ENCODE measurements around the gene LAMB1. TPM values are rescaled to one million over a fixed set of nuclear protein-coding genes. Genes with fewer than 3 reads are reported as not detected.

Gene LAMB1
- total RNA-seq, 1 donor from 2014 or later: 245 TPM

- Histone ChIP-seq H3K4me3 (ENCODE audit: low read depth, low read length) (no peak overlapping the region), H3K36me3 (ENCODE audit: control insufficient read depth, insufficient read depth, low read length) (no peaks in the 10 kb centered on the region), H3K27me3 (ENCODE audit: control insufficient read depth, insufficient read depth, low read length) (no peaks in the 10 kb centered on the region)
- TF ChIP-seq CTCF (IDR thresholded peaks at IDR 0.05; ENCODE audit: insufficient read depth, low read length, poor library complexity, severe bottlenecking): no peak
- no peak for DNase-seq (ENCODE audit: low read depth)
Measured at GRCh38 chr7:107913851-107914250, 89.1 kb downstream of the LAMB1 start.

GRCh38 chr7:107911981-107912380 is 91.0 kb downstream of the LAMB1 start:
- no peak for DNase-seq (ENCODE audit: low read depth)
- TF ChIP-seq CTCF (IDR thresholded peaks at IDR 0.05; ENCODE audit: insufficient read depth, low read length, poor library complexity, severe bottlenecking): no peak
- H3K4me3 ChIP-seq (ENCODE audit: low read depth, low read length): no peak overlapping the region
- H3K36me3 ChIP-seq (ENCODE audit: control insufficient read depth, insufficient read depth, low read length): no peaks in the 10 kb centered on the region
- H3K27me3 ChIP-seq (ENCODE audit: control insufficient read depth, insufficient read depth, low read length): no peaks in the 10 kb centered on the region

GRCh38 chr7:107909445-107909844 is 93.5 kb downstream of the LAMB1 start:
- Histone ChIP-seq H3K27me3 (ENCODE audit: control insufficient read depth, insufficient read depth, low read length) (no peaks in the 10 kb centered on the region), H3K4me3 (ENCODE audit: low read depth, low read length) (no peak overlapping the region), H3K36me3 (ENCODE audit: control insufficient read depth, insufficient read depth, low read length) (no peaks in the 10 kb centered on the region)
- DNase-seq (ENCODE audit: low read depth): no peak
- no peak for TF ChIP-seq CTCF (IDR thresholded peaks at IDR 0.05; ENCODE audit: insufficient read depth, low read length, poor library complexity, severe bottlenecking)

GRCh38 chr7:107907790-107908189 is 95.2 kb downstream of the LAMB1 start:
- no peak for DNase-seq (ENCODE audit: low read depth)
- no peak overlapping the region for H3K4me3 ChIP-seq (ENCODE audit: low read depth, low read length)
- no peak for TF ChIP-seq CTCF (IDR thresholded peaks at IDR 0.05; ENCODE audit: insufficient read depth, low read length, poor library complexity, severe bottlenecking)
- no peaks in the 10 kb centered on the region for H3K36me3 ChIP-seq (ENCODE audit: control insufficient read depth, insufficient read depth, low read length)
- no peaks in the 10 kb centered on the region for H3K27me3 ChIP-seq (ENCODE audit: control insufficient read depth, insufficient read depth, low read length)

GRCh38 chr7:107902381-107902780 is 100.6 kb downstream of the LAMB1 start:
- DNase-seq (ENCODE audit: low read depth): no peak
- H3K4me3 ChIP-seq (ENCODE audit: low read depth, low read length): no peak overlapping the region
- TF ChIP-seq CTCF (IDR thresholded peaks at IDR 0.05; ENCODE audit: insufficient read depth, low read length, poor library complexity, severe bottlenecking): no peak
- H3K27me3 ChIP-seq (ENCODE audit: control insufficient read depth, insufficient read depth, low read length): no peaks in the 10 kb centered on the region
- no peaks in the 10 kb centered on the region for H3K36me3 ChIP-seq (ENCODE audit: control insufficient read depth, insufficient read depth, low read length)

GRCh38 chr7:107900496-107901015 is 102.4 kb downstream of the LAMB1 start:
- no peaks in the 10 kb centered on the region for H3K36me3 ChIP-seq (ENCODE audit: control insufficient read depth, insufficient read depth, low read length)
- H3K27me3 ChIP-seq (ENCODE audit: control insufficient read depth, insufficient read depth, low read length): no peaks in the 10 kb centered on the region
- TF ChIP-seq CTCF (IDR thresholded peaks at IDR 0.05; ENCODE audit: insufficient read depth, low read length, poor library complexity, severe bottlenecking): no peak
- DNase-seq (ENCODE audit: low read depth): no peak
- no peak overlapping the region for H3K4me3 ChIP-seq (ENCODE audit: low read depth, low read length)
